ENCODE measurements around the gene EMC8.

GRCh38 chr16:85735946-85736345 is 63.4 kb downstream of the EMC8 start:
- no peak for TF ChIP-seq ZNF384 (IDR thresholded peaks at IDR 0.05)
- no peak for TF ChIP-seq SP1 (IDR thresholded peaks at IDR 0.05)
- TF ChIP-seq NFRKB (IDR thresholded peaks at IDR 0.05), result no peak
- TF ChIP-seq SUZ12 (IDR thresholded peaks at IDR 0.05), result no peak
- no peak for TF ChIP-seq FOXA1 (IDR thresholded peaks at IDR 0.05)
- TF ChIP-seq FOXM1 (IDR thresholded peaks at IDR 0.05; ENCODE audit: borderline replicate concordance), result no peak
- no peak for TF ChIP-seq BHLHE40 (IDR thresholded peaks at IDR 0.05; ENCODE audit: borderline replicate concordance)
- TF ChIP-seq FOXK2 (IDR thresholded peaks at IDR 0.05), result no peak
- no peak for TF ChIP-seq TARDBP (IDR thresholded peaks at IDR 0.05)
- no peak for TF ChIP-seq CTBP1 (IDR thresholded peaks at IDR 0.05; ENCODE audit: borderline replicate concordance)
- TF ChIP-seq LEF1 (IDR thresholded peaks at IDR 0.05; ENCODE audit: borderline replicate concordance), result no peak
- TF ChIP-seq L3MBTL2 (conservative IDR thresholded peaks at IDR 0.05), result no peak
